ENCODE results near the gene SDR9C7. TPM values are rescaled to one million over a fixed set of nuclear protein-coding genes. Genes with fewer than 3 reads are reported as not detected.
"Not testable (repeated sequence)": the region's sequence is repeated elsewhere in the genome, so short reads cannot be mapped to it uniquely, and the experiment has no call there.

Gene SDR9C7
- polyA plus RNA-seq, 3 donors: not detected

GRCh38 chr12:56886319-56886718 lies 47.9 kb downstream of the SDR9C7 start:
- 33 to 52% (median 41%) methylated on average over 3 of the region's 3 CpGs for WGBS, 3 donors
- no peak overlapping the region for H3K27ac ChIP-seq (ENCODE audit: low read depth, low read length)

GRCh38 chr12:56885316-56885715 lies 48.9 kb downstream of the SDR9C7 start:
- 80 to 89% (median 89%) methylated on average over 1 of the region's 1 CpG for WGBS, 3 donors
- no peak overlapping the region for H3K27ac ChIP-seq (ENCODE audit: low read depth, low read length)

GRCh38 chr12:56884421-56884820 lies 49.8 kb downstream of the SDR9C7 start:
- H3K27ac ChIP-seq (ENCODE audit: low read depth, low read length): no peak overlapping the region
- 50 to 54% (median 52%) methylated on average over 1 of the region's 1 CpG for WGBS, 3 donors

GRCh38 chr12:56882407-56882806 lies 51.8 kb downstream of the SDR9C7 start:
- not testable (repeated sequence) for H3K27ac ChIP-seq (ENCODE audit: low read depth, low read length)
- WGBS, 3 donors: 83 to 95% (median 89%) methylated on average over 3 of the region's 3 CpGs

- WGBS, 3 donors: 50 to 57% methylated on average over 1 of the region's 1 CpG; no CpG with 5 or more reads in 1 of the 3 donors
- H3K27ac ChIP-seq (ENCODE audit: low read depth, low read length): no peak overlapping the region
Observed at GRCh38 chr12:56880125-56880992, 53.8 kb downstream of the SDR9C7 start.

- not testable (repeated sequence) for H3K27ac ChIP-seq (ENCODE audit: low read depth, low read length)
- 85 to 90% (median 90%) methylated on average over 27 to 28 of the region's 28 CpGs for WGBS, 3 donors
Observed at GRCh38 chr12:56879240-56880124, 54.7 kb downstream of the SDR9C7 start.

- no peak overlapping the region for H3K27ac ChIP-seq (ENCODE audit: low read depth, low read length)
Observed at GRCh38 chr12:56878010-56878339, 56.2 kb downstream of the SDR9C7 start.

- 21 to 40% (median 30%) methylated on average over 1 of the region's 1 CpG for WGBS, 3 donors
- H3K27ac ChIP-seq (ENCODE audit: low read depth, low read length): no peak overlapping the region
Observed at GRCh38 chr12:56877195-56878009, 56.8 kb downstream of the SDR9C7 start.

GRCh38 chr12:56874821-56875220 lies 59.4 kb downstream of the SDR9C7 start:
- WGBS, 3 donors: 48 to 84% (median 71%) methylated on average over 1 of the region's 1 CpG
- H3K27ac ChIP-seq (ENCODE audit: low read depth, low read length): no peak overlapping the region

GRCh38 chr12:56873382-56873781 lies 60.8 kb downstream of the SDR9C7 start:
- no peak overlapping the region for H3K27ac ChIP-seq (ENCODE audit: low read depth, low read length)
- 0 to 91% (median 3%) methylated on average over 1 of the region's 1 CpG for WGBS, 3 donors

Other genes with a start within 250 kb of the SDR9C7 start
- 100 to 1,000 TPM in 1 of 3 donors, 10 to 100 TPM in 2; 70.2 to 165 (median 99.6) TPM for gene PTGES3, start 246.1 kb downstream of the SDR9C7 start, polyA plus RNA-seq
- gene NACA, start 209.1 kb downstream of the SDR9C7 start, polyA plus RNA-seq: 1,000 to 10,000 TPM; 1,057 to 2,520 (median 1,609) TPM
- gene PRIM1, start 182.1 kb downstream of the SDR9C7 start, polyA plus RNA-seq: 1 to 10 TPM; 3.3 to 5.8 (median 5.1) TPM
- gene HSD17B6, start 171.1 kb downstream of the SDR9C7 start, polyA plus RNA-seq: 1 to 10 TPM in 2 of 3 donors, under 1 TPM in 1; 0.13 to 1.8 (median 1.3) TPM
- gene RDH16, start 23.2 kb upstream of the SDR9C7 start, polyA plus RNA-seq: under 1 TPM in 2 of 3 donors, not detected in 1; 0.12 to 0.21 TPM
- gene ZBTB39, start 72.1 kb upstream of the SDR9C7 start, polyA plus RNA-seq: 1 to 10 TPM; 1.2 to 2.2 (median 1.7) TPM
- gene TAC3, start 82.1 kb upstream of the SDR9C7 start, polyA plus RNA-seq: not detected
- 1 to 10 TPM in 1 of 3 donors, under 1 TPM in 2; 0.08 to 1.5 (median 0.11) TPM for gene MYO1A, start 115.7 kb upstream of the SDR9C7 start, polyA plus RNA-seq
- gene NEMP1, start 144.4 kb upstream of the SDR9C7 start, polyA plus RNA-seq: 1 to 10 TPM; 1.7 to 2.3 (median 1.8) TPM
- gene NAB2, start 154.7 kb upstream of the SDR9C7 start, polyA plus RNA-seq: 10 to 100 TPM in 2 of 3 donors, 1 to 10 TPM in 1; 3.9 to 26.9 (median 17.1) TPM
- gene STAT6, start 177.0 kb upstream of the SDR9C7 start, polyA plus RNA-seq: 100 to 1,000 TPM in 2 of 3 donors, 10 to 100 TPM in 1; 57.2 to 170 (median 120) TPM
- gene LRP1, start 194.1 kb upstream of the SDR9C7 start, polyA plus RNA-seq: 100 to 1,000 TPM in 2 of 3 donors, 10 to 100 TPM in 1; 28.1 to 414 (median 116) TPM
- gene LRP1-AS, start 213.2 kb upstream of the SDR9C7 start, polyA plus RNA-seq: not detected

Data from adipose tissue (tissue), 3 donors.